Endothelial cell of umbilical vein (primary cell): ENCODE results near the gene RNF175.

ENCODE experiments used
- FOS ChIP-seq: IDR thresholded peaks from 2 replicates; pipeline ENCODE4 v1.6.1; 2011; ENCODE audit warnings: mild to moderate bottlenecking, low read length, moderate library complexity, borderline replicate concordance; ENCODE audit not compliant: insufficient read depth
- JUN ChIP-seq: IDR thresholded peaks from 2 replicates; pipeline ENCODE4 v1.6.1; 2011; ENCODE audit warnings: borderline replicate concordance, low read depth; ENCODE audit not compliant: insufficient read length, insufficient read depth
- TF ChIP-seq, protein P1 (sequence below), 2 donors: IDR thresholded peaks; 1 replicate in 1 of 2; 2 replicates in 1 of 2; pipeline ENCODE4 v1.5.1; 2011; ENCODE audit warnings: low read length in 2 of 2, mild to moderate bottlenecking in 2 of 2, moderate library complexity in 2 of 2, control low read depth in 1 of 2, inconsistent platforms in 1 of 2, low read depth in 1 of 2; ENCODE audit not compliant: insufficient read depth in 1 of 2; ENCODE audit errors: extremely low read depth in 1 of 2

- TF ChIP-seq, protein P1, sequence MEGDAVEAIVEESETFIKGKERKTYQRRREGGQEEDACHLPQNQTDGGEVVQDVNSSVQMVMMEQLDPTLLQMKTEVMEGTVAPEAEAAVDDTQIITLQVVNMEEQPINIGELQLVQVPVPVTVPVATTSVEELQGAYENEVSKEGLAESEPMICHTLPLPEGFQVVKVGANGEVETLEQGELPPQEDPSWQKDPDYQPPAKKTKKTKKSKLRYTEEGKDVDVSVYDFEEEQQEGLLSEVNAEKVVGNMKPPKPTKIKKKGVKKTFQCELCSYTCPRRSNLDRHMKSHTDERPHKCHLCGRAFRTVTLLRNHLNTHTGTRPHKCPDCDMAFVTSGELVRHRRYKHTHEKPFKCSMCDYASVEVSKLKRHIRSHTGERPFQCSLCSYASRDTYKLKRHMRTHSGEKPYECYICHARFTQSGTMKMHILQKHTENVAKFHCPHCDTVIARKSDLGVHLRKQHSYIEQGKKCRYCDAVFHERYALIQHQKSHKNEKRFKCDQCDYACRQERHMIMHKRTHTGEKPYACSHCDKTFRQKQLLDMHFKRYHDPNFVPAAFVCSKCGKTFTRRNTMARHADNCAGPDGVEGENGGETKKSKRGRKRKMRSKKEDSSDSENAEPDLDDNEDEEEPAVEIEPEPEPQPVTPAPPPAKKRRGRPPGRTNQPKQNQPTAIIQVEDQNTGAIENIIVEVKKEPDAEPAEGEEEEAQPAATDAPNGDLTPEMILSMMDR (IDR thresholded peaks at IDR 0.05; ENCODE audit: extremely low read depth in 1 of 2, insufficient read depth in 1 of 2, low read depth in 1 of 2, low read length in 2 of 2), result no peak
- TF ChIP-seq JUN (no peak), FOS (no peak)
These were observed 5.0 kb upstream of the RNF175 start for GRCh38 chr4:153764601-153765368.
